Vagina (tissue), 2 donors: ENCODE measurements around the gene ASB8.

Source experiments
- POLR2A ChIP-seq, 2 donors: fragments of 450-650 bp; IDR thresholded peaks; one replicate each; pipeline ENCODE4 v1.6.1; 2017; ENCODE audit warnings: antibody characterized with exemption in 2 of 2, mild to moderate bottlenecking in 2 of 2, moderate library complexity in 2 of 2
- POLR2AphosphoS5 ChIP-seq, 2 donors: sonication (generic); formaldehyde crosslinking; IDR thresholded peaks; one replicate each; pipeline ENCODE4 v1.9.0; 2017; ENCODE audit warnings: antibody characterized with exemption in 2 of 2, mild to moderate bottlenecking in 2 of 2, low read depth in 1 of 2; ENCODE audit not compliant: insufficient read depth in 1 of 2
- TF ChIP-seq, protein P1 (sequence below), 3 experiments: fragments of 450-650 bp in 2 of 3; fragments of 200-600 bp in 1 of 3; sonication (generic) in 1 of 3; IDR thresholded peaks; one replicate each; pipeline ENCODE4 v1.5.1; 2017 to 2019; ENCODE audit warnings: antibody characterized with exemption in 3 of 3, mild to moderate bottlenecking in 2 of 3, moderate library complexity in 2 of 3

DNA sequence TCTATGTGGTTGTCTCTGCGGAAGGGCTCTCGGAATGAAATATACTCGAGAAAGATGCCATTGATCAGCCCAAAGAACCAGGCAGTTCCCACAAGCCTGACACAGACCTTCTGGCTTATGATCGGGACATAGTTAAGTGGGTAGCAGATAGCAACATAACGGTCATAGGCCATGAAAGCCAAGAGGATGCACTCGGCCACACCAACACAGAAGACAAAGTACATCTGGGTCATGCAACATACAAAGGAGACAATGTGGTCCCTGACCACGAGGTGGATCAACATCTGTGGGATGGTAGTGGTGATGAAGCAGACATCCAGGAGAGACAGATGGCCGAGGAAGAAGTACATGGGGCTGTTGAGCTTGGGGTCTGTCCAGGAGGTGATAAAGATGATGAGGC, 45.5 kb upstream of the ASB8 start:
- TF ChIP-seq, protein P1, sequence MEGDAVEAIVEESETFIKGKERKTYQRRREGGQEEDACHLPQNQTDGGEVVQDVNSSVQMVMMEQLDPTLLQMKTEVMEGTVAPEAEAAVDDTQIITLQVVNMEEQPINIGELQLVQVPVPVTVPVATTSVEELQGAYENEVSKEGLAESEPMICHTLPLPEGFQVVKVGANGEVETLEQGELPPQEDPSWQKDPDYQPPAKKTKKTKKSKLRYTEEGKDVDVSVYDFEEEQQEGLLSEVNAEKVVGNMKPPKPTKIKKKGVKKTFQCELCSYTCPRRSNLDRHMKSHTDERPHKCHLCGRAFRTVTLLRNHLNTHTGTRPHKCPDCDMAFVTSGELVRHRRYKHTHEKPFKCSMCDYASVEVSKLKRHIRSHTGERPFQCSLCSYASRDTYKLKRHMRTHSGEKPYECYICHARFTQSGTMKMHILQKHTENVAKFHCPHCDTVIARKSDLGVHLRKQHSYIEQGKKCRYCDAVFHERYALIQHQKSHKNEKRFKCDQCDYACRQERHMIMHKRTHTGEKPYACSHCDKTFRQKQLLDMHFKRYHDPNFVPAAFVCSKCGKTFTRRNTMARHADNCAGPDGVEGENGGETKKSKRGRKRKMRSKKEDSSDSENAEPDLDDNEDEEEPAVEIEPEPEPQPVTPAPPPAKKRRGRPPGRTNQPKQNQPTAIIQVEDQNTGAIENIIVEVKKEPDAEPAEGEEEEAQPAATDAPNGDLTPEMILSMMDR (IDR thresholded peaks at IDR 0.05): no peak
- TF ChIP-seq POLR2AphosphoS5 (IDR thresholded peaks at IDR 0.05; ENCODE audit: insufficient read depth in 1 of 2, low read depth in 1 of 2): no peak
- no peak for TF ChIP-seq POLR2A (IDR thresholded peaks at IDR 0.05)
